Measurements from ENCODE around the gene PTPRT. TPM values are rescaled to one million over a fixed set of nuclear protein-coding genes. Genes with fewer than 3 reads are reported as not detected.

PTPRT gene
- total and polyA plus RNA-seq, 10 of the 15 experiments (the other 5 are each of a cell fraction or from before 2014, with no cell fraction given) = not detected

GRCh38 chr20:42447270-42447669 is 742.4 kb downstream of the PTPRT start:
- in situ Hi-C loops (cut with MboI) (no loop called here), intact Hi-C loops (cut with micrococcal nuclease; ENCODE audit: unreplicated experiment) (no loop called here)
- no peaks in the 10 kb centered on the region for H3K36me3 ChIP-seq (ENCODE audit: control insufficient read depth in 2 of 2, insufficient read depth in 2 of 2, low read length in 1 of 2)
- FAIRE-seq = no peak
- POLR2A ChIA-PET = no interaction called here
- no peak overlapping the region for H3K27ac ChIP-seq (ENCODE audit: control insufficient read depth, insufficient read depth)
- H3K4me1 ChIP-seq (ENCODE audit: control insufficient read depth, insufficient read depth, low read length) = no peaks in the 10 kb centered on the region
- H2AFZ ChIP-seq (ENCODE audit: control insufficient read depth, low read depth, low read length) = no peak overlapping the region
- no peaks in the 10 kb centered on the region for H3K27me3 ChIP-seq (replicated peaks in 1 of 2; ENCODE audit: control insufficient read depth in 2 of 2, insufficient read depth in 2 of 2, low read length in 1 of 2)
- CTCF ChIA-PET = no interaction called here
- H3K9me3 ChIP-seq (replicated peaks; ENCODE audit: control insufficient read depth, insufficient read depth, low read length) = no peaks in the 10 kb centered on the region
- H3K4me2 ChIP-seq (ENCODE audit: control insufficient read depth, insufficient read depth) = no peak overlapping the region
- SMC1A ChIA-PET (ENCODE audit: uncharacterized antibody, unreplicated experiment) = no interaction called here
- no peak for ATAC-seq
- no peaks in the 10 kb centered on the region for H3K79me2 ChIP-seq (ENCODE audit: control insufficient read depth, insufficient read depth, low read length)
- RAD21 ChIA-PET (ENCODE audit: unreplicated experiment) = no interaction called here
- no peak overlapping the region for H3K9ac ChIP-seq (ENCODE audit: control insufficient read depth, insufficient read depth, low read length)
- BruUV-seq (replicated peaks) = no TSS peak
- DNase-seq (ENCODE audit: low read depth, low spot score) = no peak
- no peaks in the 10 kb centered on the region for H4K20me1 ChIP-seq (ENCODE audit: control insufficient read depth, insufficient read depth)
- TF ChIP-seq SMC3 (IDR thresholded peaks at IDR 0.05; ENCODE audit: borderline replicate concordance, low read length) (no peak), GATAD2B (conservative IDR thresholded peaks at IDR 0.05; ENCODE audit: low read depth) (no peak), SMARCA5 (IDR thresholded peaks at IDR 0.05) (no peak), ZZZ3 (IDR thresholded peaks at IDR 0.05; ENCODE audit: control insufficient read depth, insufficient read length, low read depth) (no peak), EP300 (IDR thresholded peaks at IDR 0.05; ENCODE audit: borderline replicate concordance in 1 of 2, control insufficient read depth in 1 of 2, low read depth in 2 of 2, low read length in 2 of 2) (no peak)
- WGBS (ENCODE audit: insufficient coverage, insufficient replicate concordance, low lambda C conversion rate, missing lambda C conversion rate) = 17% methylated on average over 2 of the region's 2 CpGs
- no peak overlapping the region for H3K4me3 ChIP-seq

DNA sequence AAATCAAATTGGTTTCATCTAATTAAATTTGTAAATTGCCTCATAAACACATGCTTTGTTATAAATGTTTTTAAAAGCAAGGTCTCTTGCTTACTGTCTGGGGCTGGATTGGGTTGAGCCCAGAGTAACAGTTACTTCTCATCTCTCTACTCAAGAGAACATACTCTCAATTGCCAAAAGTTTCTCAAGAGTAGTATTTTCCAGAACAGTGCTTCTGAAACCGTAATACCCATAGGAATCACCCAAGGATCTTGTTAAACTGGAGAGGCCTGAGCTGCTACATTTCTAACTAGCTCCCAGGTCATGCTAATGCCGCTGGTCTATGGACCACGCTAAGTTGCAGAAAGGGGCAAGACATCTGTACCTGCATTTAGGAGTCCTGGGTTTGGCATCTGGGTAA is 744.9 kb downstream of the PTPRT start:
- H3K4me2 ChIP-seq (ENCODE audit: control insufficient read depth, insufficient read depth) = no peak overlapping the region
- ChIA-PET SMC1A (ENCODE audit: uncharacterized antibody, unreplicated experiment) (interaction anchor here (1.4 kb wide), 1 partner anchor 10 kb away, joined by 3 read pairs; no protein-coding TSS in a partner anchor), RAD21 (ENCODE audit: unreplicated experiment) (no interaction called here), POLR2A (no interaction called here), CTCF (no interaction called here)
- H3K4me3 ChIP-seq = no peak overlapping the region
- ATAC-seq (no peak), FAIRE-seq (no peak), DNase-seq (ENCODE audit: low read depth, low spot score) (no peak)
- no peaks in the 10 kb centered on the region for H3K36me3 ChIP-seq (ENCODE audit: control insufficient read depth in 2 of 2, insufficient read depth in 2 of 2, low read length in 1 of 2)
- no peak for TF ChIP-seq FOXM1 (IDR thresholded peaks at IDR 0.05; ENCODE audit: low read depth, low read length)
- WGBS (ENCODE audit: insufficient coverage, insufficient replicate concordance, low lambda C conversion rate, missing lambda C conversion rate) = 0% methylated on average over 3 of the region's 3 CpGs
- H3K4me1 ChIP-seq (ENCODE audit: control insufficient read depth, insufficient read depth, low read length) = no peaks in the 10 kb centered on the region
- H3K79me2 ChIP-seq (ENCODE audit: control insufficient read depth, insufficient read depth, low read length) = no peaks in the 10 kb centered on the region
- in situ Hi-C loops (cut with MboI) (no loop called here), intact Hi-C loops (cut with micrococcal nuclease; ENCODE audit: unreplicated experiment) (no loop called here)
- H3K27me3 ChIP-seq (replicated peaks in 1 of 2; ENCODE audit: control insufficient read depth in 2 of 2, insufficient read depth in 2 of 2, low read length in 1 of 2) = no peaks in the 10 kb centered on the region
- no peak overlapping the region for H2AFZ ChIP-seq (ENCODE audit: control insufficient read depth, low read depth, low read length)
- H4K20me1 ChIP-seq (ENCODE audit: control insufficient read depth, insufficient read depth) = no peaks in the 10 kb centered on the region
- H3K27ac ChIP-seq (ENCODE audit: control insufficient read depth, insufficient read depth) = no peak overlapping the region
- BruUV-seq (replicated peaks) = no TSS peak
- H3K9me3 ChIP-seq (replicated peaks; ENCODE audit: control insufficient read depth, insufficient read depth, low read length) = no peaks in the 10 kb centered on the region
- H3K9ac ChIP-seq (ENCODE audit: control insufficient read depth, insufficient read depth, low read length) = no peak overlapping the region
